Type B pancreatic cell (in vitro differentiated cells): ENCODE measurements around the gene PDRG1. TPM values are rescaled to one million over a fixed set of nuclear protein-coding genes. Genes with fewer than 3 reads are reported as not detected.

Source experiments
- DNase-seq: peaks from one replicate; pipeline ENCODE4 v3.0.0; 2021; ENCODE audit warnings: mixed read lengths; ENCODE audit not compliant: unreplicated experiment; ENCODE audit errors: extremely low spot score
- H3K27ac Mint-ChIP-seq: 2 replicates; pipeline ENCODE4 v1.8.0; 2021; ENCODE audit warnings: mild to moderate bottlenecking, mixed read lengths
- H3K27me3 Mint-ChIP-seq: 2 replicates; pipeline ENCODE4 v1.8.0; 2021; ENCODE audit warnings: mixed read lengths
- H3K36me3 Mint-ChIP-seq: 2 replicates; pipeline ENCODE4 v1.8.0; 2021; ENCODE audit warnings: mixed read lengths
- H3K4me1 Mint-ChIP-seq: one replicate; pipeline ENCODE4 v1.8.0; 2021; ENCODE audit warnings: mixed read lengths; ENCODE audit not compliant: unreplicated experiment
- H3K4me3 Mint-ChIP-seq: 2 replicates; pipeline ENCODE4 v1.8.0; 2021; ENCODE audit warnings: mild to moderate bottlenecking, mixed read lengths
- H3K9me3 Mint-ChIP-seq: 2 replicates; pipeline ENCODE4 v1.8.0; 2021; ENCODE audit warnings: mixed read lengths
- CTCF ChIP-seq: fragments of 200-600 bp; sonication (generic); conservative IDR thresholded peaks from 2 replicates; pipeline ENCODE4 v1.5.0; 2021; ENCODE audit warnings: antibody characterized with exemption, mild to moderate bottlenecking
- total RNA-seq: library from RNA; stranded (reverse); gene quantifications from 2 replicates; pipeline ENCODE4 v1.2.1, GENCODE V29; 2021; ENCODE audit warnings: low replicate concordance

The PDRG1 gene
- total RNA-seq, 1 donor from 2014 or later, result 24.7 TPM

GRCh38 chr20:31926493-31926892 lies 25.4 kb downstream of the PDRG1 start:
- no peak for DNase-seq
- Mint-ChIP-seq H3K4me1 (peaks cover 8% of the 10 kb centered on the region), H3K4me3 (no peak overlapping the region), H3K27ac (no peak overlapping the region), H3K36me3 (no peaks in the 10 kb centered on the region), H3K9me3 (no peaks in the 10 kb centered on the region), H3K27me3 (peaks cover 18% of the 10 kb centered on the region)
- no peak for TF ChIP-seq CTCF

GRCh38 chr20:31925631-31926030 lies 26.2 kb downstream of the PDRG1 start:
- no peak for DNase-seq
- Mint-ChIP-seq H3K4me1 (peaks cover 8% of the 10 kb centered on the region), H3K9me3 (no peaks in the 10 kb centered on the region), H3K4me3 (no peak overlapping the region), H3K27ac (no peak overlapping the region), H3K27me3 (peaks cover 17% of the 10 kb centered on the region), H3K36me3 (no peaks in the 10 kb centered on the region)
- TF ChIP-seq CTCF, result no peak

GRCh38 chr20:31924561-31924960 lies 27.3 kb downstream of the PDRG1 start:
- DNase-seq, result no peak
- peaks cover 8% of the 10 kb centered on the region for H3K4me1 Mint-ChIP-seq

GRCh38 chr20:31923388-31924331 lies 28.2 kb downstream of the PDRG1 start:
- peaks cover 15% of the 10 kb centered on the region for H3K27me3 Mint-ChIP-seq
- no peak overlapping the region for H3K27ac Mint-ChIP-seq
- no peak overlapping the region for H3K4me3 Mint-ChIP-seq
- H3K4me1 Mint-ChIP-seq, result peaks cover 8% of the 10 kb centered on the region
- no peaks in the 10 kb centered on the region for H3K9me3 Mint-ChIP-seq
- H3K36me3 Mint-ChIP-seq, result no peaks in the 10 kb centered on the region
- no peak for DNase-seq
- TF ChIP-seq CTCF, result no peak

More at GRCh38 chr20:31924561-31924960, 27.3 kb downstream of the PDRG1 start:
- Mint-ChIP-seq H3K9me3 (no peaks in the 10 kb centered on the region), H3K27ac (no peak overlapping the region), H3K4me3 (no peak overlapping the region), H3K27me3 (peaks cover 18% of the 10 kb centered on the region), H3K36me3 (no peaks in the 10 kb centered on the region)
- no peak for TF ChIP-seq CTCF

- no peak for DNase-seq
- Mint-ChIP-seq H3K9me3 (no peaks in the 10 kb centered on the region), H3K4me1 (peaks cover 15% of the 10 kb centered on the region), H3K4me3 (no peak overlapping the region), H3K36me3 (no peaks in the 10 kb centered on the region), H3K27me3 (peaks cover 13% of the 10 kb centered on the region), H3K27ac (no peak overlapping the region)
- TF ChIP-seq CTCF, result no peak
Measured at GRCh38 chr20:31922588-31922987, 29.3 kb downstream of the PDRG1 start.
